HEK293 (cell line): ENCODE measurements around the gene KRT78.

Source experiments
- BCL11A ChIP-seq: fragments of 450-650 bp; formaldehyde crosslinking; IDR thresholded peaks from 2 replicates; pipeline ENCODE4 v1.5.1; 2016; ENCODE audit warnings: low read depth, missing biosample characterization, missing genetic modification characterization
- EGR2 ChIP-seq: fragments of 450-650 bp; formaldehyde crosslinking; IDR thresholded peaks from 2 replicates; pipeline ENCODE4 v1.5.1; 2016; ENCODE audit warnings: low read depth, missing biosample characterization, missing genetic modification characterization
- GLIS1 ChIP-seq: fragments of 450-650 bp; formaldehyde crosslinking; IDR thresholded peaks from 2 replicates; pipeline ENCODE4 v1.5.1; 2016; ENCODE audit warnings: missing biosample characterization, missing genetic modification characterization
- HOXD13 ChIP-seq: sonication (generic); formaldehyde crosslinking; IDR thresholded peaks from 2 replicates; pipeline ENCODE4 v1.8.0; 2022; ENCODE audit warnings: missing genetic modification reagents, borderline replicate concordance
- KLF1 ChIP-seq: fragments of 450-650 bp; formaldehyde crosslinking; IDR thresholded peaks from 2 replicates; pipeline ENCODE4 v1.5.1; 2016; ENCODE audit warnings: missing biosample characterization, missing genetic modification characterization
- KLF10 ChIP-seq: fragments of 450-650 bp; IDR thresholded peaks from 2 replicates; pipeline ENCODE4 v1.5.1; 2018; ENCODE audit warnings: missing biosample characterization, mild to moderate bottlenecking, missing genetic modification characterization
- KLF16 ChIP-seq: fragments of 450-650 bp; formaldehyde crosslinking; IDR thresholded peaks from 2 replicates; pipeline ENCODE4 v1.5.1; 2017; ENCODE audit warnings: missing biosample characterization, missing genetic modification characterization
- KLF9 ChIP-seq: fragments of 450-650 bp; formaldehyde crosslinking; IDR thresholded peaks from 2 replicates; pipeline ENCODE4 v1.5.1; 2016; ENCODE audit warnings: missing biosample characterization, missing genetic modification characterization, low read depth
- RBAK ChIP-seq: fragments of 450-650 bp; formaldehyde crosslinking; IDR thresholded peaks from 2 replicates; pipeline ENCODE4 v1.5.1; 2016; ENCODE audit warnings: missing biosample characterization, missing genetic modification characterization
- SALL2 ChIP-seq: fragments of 450-650 bp; formaldehyde crosslinking; IDR thresholded peaks from 2 replicates; pipeline ENCODE4 v1.5.0; 2017; ENCODE audit warnings: missing biosample characterization, mild to moderate bottlenecking, missing genetic modification characterization, borderline replicate concordance
- SCRT2 ChIP-seq: fragments of 450-650 bp; formaldehyde crosslinking; IDR thresholded peaks from 2 replicates; pipeline ENCODE4 v1.5.1; 2016; ENCODE audit warnings: missing biosample characterization, missing genetic modification characterization
- WT1 ChIP-seq: fragments of 450-650 bp; formaldehyde crosslinking; IDR thresholded peaks from 2 replicates; pipeline ENCODE4 v1.5.1; 2016; ENCODE audit warnings: missing biosample characterization, missing genetic modification characterization
- ZBTB1 ChIP-seq: fragments of 450-650 bp; formaldehyde crosslinking; IDR thresholded peaks from 2 replicates; pipeline ENCODE4 v1.5.1; 2016; ENCODE audit warnings: missing biosample characterization, missing genetic modification characterization
- ZBTB48 ChIP-seq: fragments of 450-650 bp; formaldehyde crosslinking; IDR thresholded peaks from 2 replicates; pipeline ENCODE4 v1.5.1; 2016; ENCODE audit warnings: missing biosample characterization, missing genetic modification characterization
- ZBTB6 ChIP-seq: fragments of 450-650 bp; formaldehyde crosslinking; IDR thresholded peaks from 2 replicates; pipeline ENCODE4 v1.5.1; 2017; ENCODE audit warnings: missing biosample characterization, missing genetic modification characterization
- ZBTB7A ChIP-seq: fragments of 450-650 bp; formaldehyde crosslinking; IDR thresholded peaks from 2 replicates; pipeline ENCODE4 v1.5.1; 2016; ENCODE audit warnings: low read depth, missing biosample characterization, missing genetic modification characterization
- ZNF114 ChIP-seq: fragments of 450-650 bp; formaldehyde crosslinking; IDR thresholded peaks from 2 replicates; pipeline ENCODE4 v1.5.0; 2017; ENCODE audit warnings: missing biosample characterization, missing genetic modification characterization
- ZNF132 ChIP-seq: fragments of 450-650 bp; formaldehyde crosslinking; IDR thresholded peaks from 2 replicates; pipeline ENCODE4 v1.5.1; 2017; ENCODE audit warnings: missing biosample characterization, missing genetic modification characterization, borderline replicate concordance
- ZNF133 ChIP-seq: fragments of 450-650 bp; formaldehyde crosslinking; IDR thresholded peaks from 2 replicates; pipeline ENCODE4 v1.5.1; 2016; ENCODE audit warnings: missing biosample characterization, missing genetic modification characterization
- ZNF24 ChIP-seq: fragments of 450-650 bp; formaldehyde crosslinking; IDR thresholded peaks from 2 replicates; pipeline ENCODE4 v1.5.1; 2016; ENCODE audit warnings: missing biosample characterization, missing genetic modification characterization
- ZNF311 ChIP-seq: fragments of 450-650 bp; formaldehyde crosslinking; IDR thresholded peaks from 2 replicates; pipeline ENCODE4 v1.5.1; 2017; ENCODE audit warnings: missing biosample characterization, missing genetic modification characterization, borderline replicate concordance
- ZNF335 ChIP-seq: fragments of 450-650 bp; formaldehyde crosslinking; conservative IDR thresholded peaks from 2 replicates; pipeline ENCODE4 v1.5.1; 2016; ENCODE audit warnings: missing biosample characterization, missing genetic modification characterization
- ZNF341 ChIP-seq: fragments of 450-650 bp; formaldehyde crosslinking; IDR thresholded peaks from 2 replicates; pipeline ENCODE4; 2016; ENCODE audit warnings: low read depth, missing biosample characterization, missing genetic modification characterization
- ZNF366 ChIP-seq: fragments of 450-650 bp; formaldehyde crosslinking; conservative IDR thresholded peaks from 2 replicates; pipeline ENCODE4 v1.5.1; 2016; ENCODE audit warnings: missing biosample characterization, missing genetic modification characterization
- ZNF398 ChIP-seq: fragments of 450-650 bp; formaldehyde crosslinking; IDR thresholded peaks from 2 replicates; pipeline ENCODE4 v1.5.1; 2017; ENCODE audit warnings: missing biosample characterization, missing genetic modification characterization
- ZNF423 ChIP-seq: fragments of 450-650 bp; formaldehyde crosslinking; IDR thresholded peaks from 2 replicates; pipeline ENCODE4 v1.5.1; 2016; ENCODE audit warnings: missing biosample characterization, missing genetic modification characterization
- ZNF600 ChIP-seq: fragments of 450-650 bp; formaldehyde crosslinking; IDR thresholded peaks from 2 replicates; pipeline ENCODE4 v1.5.1; 2016; ENCODE audit warnings: missing biosample characterization, missing genetic modification characterization
- ZNF629 ChIP-seq: fragments of 450-650 bp; formaldehyde crosslinking; IDR thresholded peaks from 2 replicates; pipeline ENCODE4 v1.5.1; 2017; ENCODE audit warnings: missing biosample characterization, missing genetic modification characterization
- ZNF792 ChIP-seq: fragments of 450-650 bp; formaldehyde crosslinking; IDR thresholded peaks from 2 replicates; pipeline ENCODE4 v1.5.1; 2016; ENCODE audit warnings: missing biosample characterization, missing genetic modification characterization
- ZNF843 ChIP-seq: fragments of 450-650 bp; formaldehyde crosslinking; IDR thresholded peaks from 2 replicates; pipeline ENCODE4 v1.5.1; 2016; ENCODE audit warnings: missing biosample characterization, missing genetic modification characterization
- TF ChIP-seq, protein P1 (sequence below): fragments of 450-650 bp; formaldehyde crosslinking; IDR thresholded peaks from 2 replicates; pipeline ENCODE4 v1.5.1; 2016; ENCODE audit warnings: missing biosample characterization, missing genetic modification characterization, borderline replicate concordance

The KRT78 gene

DNA sequence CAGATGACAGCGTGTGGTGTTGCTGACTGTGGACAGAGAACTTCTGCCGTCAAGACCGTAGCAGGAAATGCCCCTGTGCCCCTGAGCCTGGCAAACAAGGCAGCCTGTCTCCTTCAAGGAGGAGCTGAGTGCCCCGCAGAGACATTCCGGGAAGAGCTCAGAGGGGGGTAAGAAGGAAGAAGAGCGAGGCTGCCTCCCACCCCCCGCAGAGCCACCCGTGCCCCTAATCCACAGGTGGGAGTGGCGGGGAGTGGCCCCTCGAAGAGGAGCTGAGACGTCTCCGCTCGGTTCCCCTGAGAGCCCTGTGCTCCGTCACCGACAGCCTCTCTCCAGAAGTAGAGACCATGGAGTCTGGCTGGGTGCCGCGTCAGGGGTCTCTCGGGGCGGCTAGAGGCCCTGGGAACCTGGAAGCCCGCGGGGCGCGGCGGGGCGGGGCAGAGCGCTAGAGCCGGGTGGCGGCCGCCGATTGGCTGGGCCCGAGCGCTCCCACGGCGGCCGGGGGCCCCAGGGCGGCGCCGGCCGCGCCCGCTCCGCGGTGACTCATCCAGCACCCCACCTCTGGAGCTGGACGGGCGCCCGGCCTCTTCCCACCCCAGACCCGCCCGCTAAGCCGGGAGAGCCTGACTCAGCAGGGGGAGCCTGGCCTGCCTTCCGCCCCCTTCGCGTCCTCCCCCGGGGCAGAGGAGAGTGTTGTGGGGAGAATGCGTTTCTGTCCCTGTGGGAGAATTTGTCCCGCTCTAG, 25.2 kb upstream of the KRT78 start (continued):
- TF ChIP-seq EGR2 = peak; percentile 93
- TF ChIP-seq ZNF24 = 0 out of 2 replicates have a peak, but pooled peaks have one; percentile 51
- TF ChIP-seq, protein P1, sequence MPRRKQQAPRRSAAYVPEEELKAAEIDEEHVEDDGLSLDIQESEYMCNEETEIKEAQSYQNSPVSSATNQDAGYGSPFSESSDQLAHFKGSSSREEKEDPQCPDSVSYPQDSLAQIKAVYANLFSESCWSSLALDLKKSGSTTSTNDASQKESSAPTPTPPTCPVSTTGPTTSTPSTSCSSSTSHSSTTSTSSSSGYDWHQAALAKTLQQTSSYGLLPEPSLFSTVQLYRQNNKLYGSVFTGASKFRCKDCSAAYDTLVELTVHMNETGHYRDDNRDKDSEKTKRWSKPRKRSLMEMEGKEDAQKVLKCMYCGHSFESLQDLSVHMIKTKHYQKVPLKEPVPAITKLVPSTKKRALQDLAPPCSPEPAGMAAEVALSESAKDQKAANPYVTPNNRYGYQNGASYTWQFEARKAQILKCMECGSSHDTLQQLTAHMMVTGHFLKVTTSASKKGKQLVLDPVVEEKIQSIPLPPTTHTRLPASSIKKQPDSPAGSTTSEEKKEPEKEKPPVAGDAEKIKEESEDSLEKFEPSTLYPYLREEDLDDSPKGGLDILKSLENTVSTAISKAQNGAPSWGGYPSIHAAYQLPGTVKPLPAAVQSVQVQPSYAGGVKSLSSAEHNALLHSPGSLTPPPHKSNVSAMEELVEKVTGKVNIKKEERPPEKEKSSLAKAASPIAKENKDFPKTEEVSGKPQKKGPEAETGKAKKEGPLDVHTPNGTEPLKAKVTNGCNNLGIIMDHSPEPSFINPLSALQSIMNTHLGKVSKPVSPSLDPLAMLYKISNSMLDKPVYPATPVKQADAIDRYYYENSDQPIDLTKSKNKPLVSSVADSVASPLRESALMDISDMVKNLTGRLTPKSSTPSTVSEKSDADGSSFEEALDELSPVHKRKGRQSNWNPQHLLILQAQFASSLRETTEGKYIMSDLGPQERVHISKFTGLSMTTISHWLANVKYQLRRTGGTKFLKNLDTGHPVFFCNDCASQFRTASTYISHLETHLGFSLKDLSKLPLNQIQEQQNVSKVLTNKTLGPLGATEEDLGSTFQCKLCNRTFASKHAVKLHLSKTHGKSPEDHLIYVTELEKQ (tag by site-specific recombination) = no peak
- TF ChIP-seq ZNF114 (tag by site-specific recombination) = no peak
- TF ChIP-seq BCL11A (tag by site-specific recombination) = peak; percentile 41; the same call in 1 of the 2 replicates
- peak; percentile 92 for TF ChIP-seq KLF1
- TF ChIP-seq KLF9 (tag by site-specific recombination) = peak; percentile 28; the same call in 1 of the 2 replicates
- TF ChIP-seq ZNF132 = no peak
- TF ChIP-seq ZNF335 (tag by site-specific recombination) = peak; percentile 87
- no peak for TF ChIP-seq ZNF792
- TF ChIP-seq ZBTB6 = peak; percentile 85
- peak; percentile 88 for TF ChIP-seq WT1 (tag by site-specific recombination)
- peak; percentile 61 for TF ChIP-seq ZNF629
- TF ChIP-seq ZNF133 (tag by site-specific recombination) = no peak
- 0 out of 2 replicates have a peak, but pooled peaks have one; percentile 48 for TF ChIP-seq ZBTB1 (tag by site-specific recombination)
- TF ChIP-seq ZNF341 (tag by site-specific recombination) = peak; percentile 89
- TF ChIP-seq ZNF366 (tag by site-specific recombination) = peak; percentile 40; the same call in 1 of the 2 replicates
- TF ChIP-seq KLF16 (tag by site-specific recombination) = peak; percentile 68
- TF ChIP-seq ZNF600 (tag by site-specific recombination) = peak; percentile 69
- TF ChIP-seq RBAK = no peak
- peak; percentile 82 for TF ChIP-seq KLF10 (tag by site-specific recombination)
- no peak for TF ChIP-seq HOXD13 (CRISPR knock-in tag)
- TF ChIP-seq SALL2 = no peak
- TF ChIP-seq ZBTB7A = 0 out of 2 replicates have a peak, but pooled peaks have one; percentile 12
- TF ChIP-seq SCRT2 = peak; percentile 100
- TF ChIP-seq GLIS1 = peak; percentile 96
- peak; percentile 73 for TF ChIP-seq ZNF423 (tag by site-specific recombination)
- peak; percentile 37; the same call in 1 of the 2 replicates for TF ChIP-seq ZNF843 (tag by site-specific recombination)
- TF ChIP-seq ZNF398 = peak; percentile 99
- TF ChIP-seq ZNF311 (tag by site-specific recombination) = no peak
- TF ChIP-seq ZBTB48 (tag by site-specific recombination) = peak; percentile 20; the same call in 1 of the 2 replicates
